Sigmoid colon (tissue), 7 donors: ENCODE data around the gene ZBTB8OS. TPM values are rescaled to one million over a fixed set of nuclear protein-coding genes. Genes with fewer than 3 reads are reported as not detected.

Experiments used
- DNase-seq: peaks from one replicate; pipeline ENCODE4 v3.0.0-alpha.2; 2019
- H3K27ac ChIP-seq, 4 donors: fragments of 200-600 bp; sonication (generic); one replicate each; pipeline ENCODE4 v1.5.1; 2016 to 2019; ENCODE audit warnings: mild to moderate bottlenecking in 1 of 4
- H3K27me3 ChIP-seq, 3 donors: fragments of 200-600 bp; sonication (generic); one replicate each; pipeline ENCODE4 v1.5.1; 2019; ENCODE audit warnings: mild to moderate bottlenecking in 1 of 3
- H3K36me3 ChIP-seq, 4 donors: fragments of 200-600 bp; sonication (generic); one replicate each; pipeline ENCODE4 v1.5.1; 2016 to 2019
- H3K4me1 ChIP-seq, 4 donors: fragments of 200-600 bp; sonication (generic); one replicate each; pipeline ENCODE4 v1.5.1; 2017 to 2019
- H3K4me3 ChIP-seq, 4 donors: fragments of 200-600 bp; sonication (generic); one replicate each; pipeline ENCODE4 v1.5.1; 2017 to 2019; ENCODE audit warnings: mild to moderate bottlenecking in 2 of 4, moderate library complexity in 1 of 4
- H3K9me3 ChIP-seq, 4 donors: fragments of 200-600 bp in 3 of 4; sonication (generic) in 3 of 4; one replicate each; pipeline versions ENCODE4 v1.5.1 to v1.6.1; 2013 to 2019
- CTCF ChIP-seq, 4 experiments: fragments of 450-650 bp in 3 of 4; fragments of 200-600 bp in 1 of 4; IDR thresholded peaks; one replicate each; pipeline ENCODE4 v1.5.1; 2016 to 2019; ENCODE audit warnings: antibody characterized with exemption in 4 of 4, mild to moderate bottlenecking in 3 of 4, moderate library complexity in 2 of 4
- EP300 ChIP-seq, 4 donors: sonication (generic); formaldehyde crosslinking; IDR thresholded peaks; one replicate each; pipeline ENCODE4 v1.6.1; 2017; ENCODE audit warnings: antibody characterized with exemption in 4 of 4
- POLR2A ChIP-seq, 2 donors: fragments of 450-650 bp; IDR thresholded peaks; one replicate each; pipeline ENCODE4 v1.6.1; 2016; ENCODE audit warnings: antibody characterized with exemption in 2 of 2, mild to moderate bottlenecking in 2 of 2, moderate library complexity in 2 of 2
- POLR2AphosphoS5 ChIP-seq, 4 donors: sonication (generic); formaldehyde crosslinking; IDR thresholded peaks; one replicate each; pipeline ENCODE4 v1.6.1; 2017; ENCODE audit warnings: antibody characterized with exemption in 4 of 4
- WGBS, 2 donors: extraction: QIAGEN DNeasy Blood & Tissue Kit; methylation state at CpG; one replicate each; pipeline ENCODE4 v1.1.7; 2013; 5-methylcytosine and 5-hydroxymethylcytosine counted together
- intact Hi-C: fragments of 100-400 bp; cut with DNase I; formaldehyde crosslinking; loops from one replicate; pipeline ENCODE4 v1.15.1; 2023
- polyA plus RNA-seq, 3 donors: library from polyadenylated mRNA; stranded (reverse); fragments of 200-250 nt; gene quantifications; one replicate each; pipeline ENCODE4 v1.2.3, GENCODE V29; 2013
- small RNA-seq, 3 donors: library from RNA; depleted of rRNA; stranded (forward); fragments of <200 nt; gene quantifications; one replicate each; pipeline ENCODE3, GENCODE V24; 2016
- total RNA-seq, 4 donors: library from RNA; depleted of rRNA; stranded (reverse); fragments of >200 nt; gene quantifications; one replicate each; pipeline ENCODE4 v1.1.0, GENCODE V29; 2016
- donor health status: healthy with polysubstance abuse.
- donor health status: Bipolar disorder and iron deficiency.
- donor health status: healthy.

Gene ZBTB8OS
- total and polyA plus RNA-seq, 7 donors: 19.9 to 97.3 (median 40.3) TPM

DNA sequence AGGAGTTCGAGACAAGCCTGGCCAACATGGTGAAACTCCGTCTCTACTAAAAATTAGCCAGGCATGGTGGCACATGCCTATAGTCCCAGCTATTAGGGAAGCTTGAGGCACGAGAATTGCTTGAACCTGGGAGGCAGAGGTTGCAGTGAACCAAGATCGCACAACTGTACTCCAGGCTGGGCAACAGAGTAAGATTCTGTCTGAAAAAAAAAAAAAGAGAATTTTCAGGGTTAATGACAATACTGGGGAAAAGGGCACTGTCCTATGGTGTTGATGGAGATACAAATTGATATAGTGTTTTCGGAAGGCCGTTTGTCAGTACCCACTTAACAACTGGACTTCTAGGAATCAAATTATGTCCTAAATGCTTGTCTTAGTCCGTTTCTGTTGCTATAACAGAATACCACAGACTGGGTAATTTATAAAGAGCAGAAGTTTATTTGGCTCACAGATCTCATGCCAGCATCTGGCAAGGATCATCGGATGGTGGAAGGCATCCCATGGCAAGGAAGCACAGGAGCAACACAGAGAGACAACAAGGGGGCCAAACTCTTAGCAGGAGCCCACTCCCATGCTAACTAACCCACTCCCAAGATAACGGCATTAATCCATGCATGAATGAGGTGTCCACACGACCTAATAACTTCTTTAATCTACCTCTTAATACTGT, 69.9 kb downstream of the ZBTB8OS start:
- no peak for DNase-seq
- Histone ChIP-seq H3K36me3 (no peaks in the 10 kb centered on the region), H3K27ac (no peak overlapping the region), H3K27me3 (no peaks in the 10 kb centered on the region), H3K9me3 (no peaks in the 10 kb centered on the region), H3K4me3 (no peak overlapping the region), H3K4me1 (peaks cover 0 to 9% (median 3%) of the 10 kb centered on the region in 4 donors)
- TF ChIP-seq CTCF (IDR thresholded peaks at IDR 0.05) (no peak), POLR2A (IDR thresholded peaks at IDR 0.05) (no peak), EP300 (IDR thresholded peaks at IDR 0.05) (no peak), POLR2AphosphoS5 (IDR thresholded peaks at IDR 0.05) (peak in 2 of 4 donors; percentile 59 to 73)
- 87 to 88% methylated on average over 10 of the region's 10 CpGs for WGBS, 2 donors
- intact Hi-C loops: no loop called here

Small RNA genes within 50 kb of the gene (small RNA-seq; reads per million reads assigned to genes)
- gene RF00019: 0 reads per million in 3 donors

Other genes starting within 250 kb of the ZBTB8OS start
- under 1 TPM in 3 of 4 donors, not detected in 1; under 0.01 TPM for gene ZBTB8B, start 185.5 kb downstream of the ZBTB8OS start, total RNA-seq
- under 1 TPM in 1 of 3 donors, not detected in 2; 0.01 TPM for gene ZBTB8B, start 185.5 kb downstream of the ZBTB8OS start, polyA plus RNA-seq
- gene ZBTB8A, start 111.1 kb downstream of the ZBTB8OS start, total RNA-seq: 10 to 100 TPM in 1 of 4 donors, 1 to 10 TPM in 3; 5.6 to 10.8 (median 7.0) TPM
- gene ZBTB8A, start 111.1 kb downstream of the ZBTB8OS start, polyA plus RNA-seq: 1 to 10 TPM; 1.8 to 2.4 (median 2.1) TPM
- gene RBBP4, start 658 bp upstream of the ZBTB8OS start, total RNA-seq: 100 to 1,000 TPM in 3 of 4 donors, 10 to 100 TPM in 1; 91.8 to 118 (median 108) TPM
- gene RBBP4, start 658 bp upstream of the ZBTB8OS start, polyA plus RNA-seq: 10 to 100 TPM; 54.1 to 81.1 (median 59.9) TPM
- gene SYNC, start 52.2 kb upstream of the ZBTB8OS start, total RNA-seq: 10 to 100 TPM; 22.5 to 87.5 (median 33.8) TPM
- 10 to 100 TPM in 1 of 3 donors, 1 to 10 TPM in 2; 6.9 to 12.7 (median 9.6) TPM for gene SYNC, start 52.2 kb upstream of the ZBTB8OS start, polyA plus RNA-seq
- 10 to 100 TPM; 29.6 to 46.8 (median 37.6) TPM for gene YARS1, start 166.8 kb upstream of the ZBTB8OS start, total RNA-seq
- 10 to 100 TPM; 28.7 to 65.2 (median 33.6) TPM for gene YARS1, start 166.8 kb upstream of the ZBTB8OS start, polyA plus RNA-seq
- 10 to 100 TPM; 25.2 to 50.7 (median 28.9) TPM for gene S100PBP, start 167.1 kb upstream of the ZBTB8OS start, total RNA-seq
- 10 to 100 TPM in 2 of 3 donors, 1 to 10 TPM in 1; 3.2 to 12.7 (median 10.2) TPM for gene S100PBP, start 167.1 kb upstream of the ZBTB8OS start, polyA plus RNA-seq
- 10 to 100 TPM in 1 of 4 donors, 1 to 10 TPM in 1, under 1 TPM in 2; 0.41 to 10.2 (median 1.6) TPM for gene FNDC5, start 220.4 kb upstream of the ZBTB8OS start, total RNA-seq
- 1 to 10 TPM in 1 of 3 donors, under 1 TPM in 1, not detected in 1; 0.20 to 1.2 TPM for gene FNDC5, start 220.4 kb upstream of the ZBTB8OS start, polyA plus RNA-seq
- gene HPCA, start 235.9 kb upstream of the ZBTB8OS start, total RNA-seq: not detected
- 1 to 10 TPM; 1.2 to 1.9 (median 1.8) TPM for gene HPCA, start 235.9 kb upstream of the ZBTB8OS start, polyA plus RNA-seq